Measurements from ENCODE around the gene MYRF.

The MYRF gene

DNA sequence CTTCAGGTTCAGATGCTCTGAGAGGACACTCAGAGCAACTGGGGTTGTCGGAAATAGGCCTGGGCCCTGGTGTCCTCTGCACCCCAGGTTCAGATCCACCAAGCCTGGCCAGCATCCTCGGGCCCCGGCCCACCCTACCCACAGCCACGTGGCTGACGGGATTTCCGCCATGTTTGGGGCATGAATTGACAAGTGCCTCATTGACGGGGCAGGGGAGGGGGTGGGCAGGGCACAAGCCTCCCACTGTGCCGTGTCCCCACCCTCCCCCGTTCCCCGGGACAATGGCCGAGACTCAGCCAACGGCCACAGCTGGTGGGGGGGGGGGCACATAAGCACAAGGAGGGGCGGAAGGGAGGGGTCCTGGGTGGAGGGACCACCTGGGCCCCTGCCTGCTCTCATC is 8.5 kb downstream of the MYRF start:
- DNase-seq (ENCODE audit: low spot score): peak; percentile 94

- DNase-seq (ENCODE audit: low spot score): no peak
Measured at GRCh38 chr11:61761440-61762222, 9.2 kb downstream of the MYRF start.

GRCh38 chr11:61762223-61762615 is 9.8 kb downstream of the MYRF start:
- DNase-seq (ENCODE audit: low spot score): no peak

- no peak for DNase-seq (ENCODE audit: low spot score)
Measured at GRCh38 chr11:61762798-61763197, 10.4 kb downstream of the MYRF start.

GRCh38 chr11:61763930-61764605 is 11.6 kb downstream of the MYRF start:
- DNase-seq (ENCODE audit: low spot score): no peak

GRCh38 chr11:61764606-61765260 is 12.3 kb downstream of the MYRF start:
- no peak for DNase-seq (ENCODE audit: low spot score)

- no peak for DNase-seq (ENCODE audit: low spot score)
Measured at GRCh38 chr11:61765550-61766253, 13.3 kb downstream of the MYRF start.

GRCh38 chr11:61766353-61766841 is 14.0 kb downstream of the MYRF start:
- no peak for DNase-seq (ENCODE audit: low spot score)

DNA sequence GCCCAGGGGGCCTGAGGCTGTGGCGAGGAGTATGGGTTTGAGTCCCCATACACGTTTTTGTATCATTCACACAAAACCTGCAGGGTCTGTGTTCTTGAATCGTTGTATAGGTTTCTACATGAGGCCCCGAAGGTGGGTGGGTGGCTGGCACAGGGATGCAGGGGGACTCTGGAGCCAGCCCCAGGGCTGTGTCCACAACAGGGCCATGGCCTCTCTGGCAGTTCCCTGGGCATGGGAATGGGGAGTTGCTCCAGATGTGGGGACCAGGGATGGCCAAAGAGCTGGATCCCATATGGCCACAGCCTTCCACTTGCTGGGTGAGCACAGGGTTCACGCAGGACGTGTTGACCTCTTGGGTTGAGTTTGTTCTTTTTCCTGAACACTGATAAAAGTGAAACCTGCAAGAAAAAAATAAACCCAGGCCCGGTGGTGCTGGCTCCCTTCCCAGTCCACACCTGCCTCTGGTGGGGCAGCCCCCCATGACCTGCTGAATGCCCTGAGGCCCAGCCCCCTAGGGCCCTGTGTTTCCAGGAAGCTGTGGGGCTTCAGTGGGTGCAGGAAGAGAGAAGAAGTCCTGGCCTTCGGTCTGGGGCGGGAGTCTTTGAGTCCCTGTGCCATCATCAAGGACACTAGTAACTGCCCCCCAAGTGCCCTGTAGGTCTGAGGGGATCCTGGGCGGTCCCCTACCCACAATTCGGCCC is 16.1 kb downstream of the MYRF start:
- DNase-seq (ENCODE audit: low spot score): no peak

- no peak for DNase-seq (ENCODE audit: low spot score)
Measured at GRCh38 chr11:61769169-61769920, 16.9 kb downstream of the MYRF start.

DNA sequence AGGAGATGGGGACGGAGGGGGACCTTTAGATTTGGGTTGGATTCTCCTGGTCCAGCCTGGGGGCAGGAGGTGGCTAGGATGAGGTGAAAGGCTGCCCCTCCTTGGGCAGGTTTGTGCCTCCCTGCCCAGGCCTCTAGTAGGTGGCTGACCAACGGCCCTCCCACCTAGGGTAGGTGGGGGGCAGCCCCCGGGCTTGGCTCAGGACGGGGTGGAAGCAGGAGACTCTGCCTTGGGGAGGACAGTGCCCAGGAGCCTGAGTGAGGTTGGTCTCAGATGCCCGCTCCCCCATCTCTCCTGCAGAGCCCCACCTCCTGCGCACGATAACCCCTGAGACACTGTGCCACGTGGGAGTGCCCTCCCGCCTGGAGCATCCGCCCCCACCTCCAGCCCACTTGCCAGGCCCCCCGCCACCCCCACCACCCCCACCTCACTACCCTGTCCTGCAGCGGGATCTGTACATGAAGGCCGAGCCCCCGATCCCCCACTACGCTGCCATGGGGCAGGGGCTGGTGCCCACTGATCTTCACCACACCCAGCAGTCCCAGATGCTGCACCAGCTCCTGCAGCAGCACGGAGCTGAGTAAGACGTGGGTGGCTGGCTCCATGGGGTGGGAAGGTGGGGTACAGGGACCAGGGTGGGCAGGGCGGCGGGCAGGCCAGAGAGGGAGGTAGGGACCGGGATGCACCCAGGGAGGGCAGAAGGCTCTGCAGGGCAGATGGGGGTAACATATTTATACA is 17.7 kb downstream of the MYRF start:
- DNase-seq (ENCODE audit: low spot score): no peak

- no peak for DNase-seq (ENCODE audit: low spot score)
Measured at GRCh38 chr11:61771195-61771894, 18.9 kb downstream of the MYRF start.

- DNase-seq (ENCODE audit: low spot score): no peak
Measured at GRCh38 chr11:61771985-61772455, 19.6 kb downstream of the MYRF start.

DNA sequence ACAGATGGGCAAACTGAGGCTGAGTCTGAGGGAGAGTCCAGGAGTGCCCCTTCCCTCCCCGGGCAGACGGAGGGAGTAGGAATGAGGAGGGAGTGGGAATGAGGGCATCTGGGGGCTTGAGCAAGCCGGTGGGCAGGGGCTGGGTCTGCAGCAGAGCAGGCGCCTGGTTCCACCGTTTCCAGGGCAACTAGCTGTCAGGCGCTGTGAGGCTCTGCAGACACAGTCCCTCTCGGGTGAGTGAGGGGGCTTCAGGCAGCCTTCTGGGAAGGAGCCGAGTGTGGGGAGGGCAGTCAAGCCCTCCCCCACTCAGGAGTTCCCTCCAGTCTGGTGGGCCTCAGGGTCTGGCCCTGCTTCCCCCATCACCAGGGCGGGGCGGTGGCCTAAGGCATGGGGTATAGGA is 20.9 kb downstream of the MYRF start:
- DNase-seq (ENCODE audit: low spot score): no peak

DNA sequence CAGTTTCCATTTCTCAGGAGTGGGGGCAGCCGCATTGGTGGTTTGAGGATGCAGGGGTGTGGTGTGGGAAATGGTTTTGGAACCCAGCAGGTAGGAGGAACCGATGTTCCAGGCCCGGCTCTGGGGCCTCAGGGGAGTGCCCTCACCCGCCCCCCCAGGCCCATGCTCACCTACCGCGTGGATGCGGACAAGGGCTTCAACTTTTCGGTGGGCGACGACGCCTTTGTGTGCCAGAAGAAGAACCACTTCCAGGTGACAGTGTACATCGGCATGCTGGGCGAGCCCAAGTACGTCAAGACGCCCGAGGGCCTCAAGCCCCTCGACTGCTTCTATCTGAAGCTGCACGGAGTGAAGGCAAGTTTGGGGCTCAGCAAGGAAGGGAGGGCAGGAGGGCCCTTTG is 21.4 kb downstream of the MYRF start:
- DNase-seq (ENCODE audit: low spot score): no peak

DNA sequence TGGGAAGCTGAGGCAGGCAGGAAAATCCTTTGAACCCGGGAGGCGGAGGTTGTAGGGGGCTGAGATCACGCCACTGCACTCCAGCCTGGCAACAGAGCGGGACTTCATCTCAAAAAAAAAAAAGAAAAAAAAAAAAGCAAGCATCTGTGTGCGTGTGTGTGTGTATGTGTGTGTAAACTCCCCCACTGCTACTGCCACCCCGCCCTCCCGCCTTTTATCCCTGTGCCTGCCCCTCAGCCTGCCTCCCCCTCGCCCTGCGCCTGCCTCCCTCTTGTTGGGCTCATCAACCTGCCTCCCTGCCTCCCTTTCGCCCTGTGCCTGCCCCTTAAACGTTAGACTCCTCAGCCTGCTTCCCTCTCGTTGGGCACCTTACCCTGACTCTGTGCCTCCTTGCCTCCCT is 22.0 kb downstream of the MYRF start:
- DNase-seq (ENCODE audit: low spot score): no peak

DNA sequence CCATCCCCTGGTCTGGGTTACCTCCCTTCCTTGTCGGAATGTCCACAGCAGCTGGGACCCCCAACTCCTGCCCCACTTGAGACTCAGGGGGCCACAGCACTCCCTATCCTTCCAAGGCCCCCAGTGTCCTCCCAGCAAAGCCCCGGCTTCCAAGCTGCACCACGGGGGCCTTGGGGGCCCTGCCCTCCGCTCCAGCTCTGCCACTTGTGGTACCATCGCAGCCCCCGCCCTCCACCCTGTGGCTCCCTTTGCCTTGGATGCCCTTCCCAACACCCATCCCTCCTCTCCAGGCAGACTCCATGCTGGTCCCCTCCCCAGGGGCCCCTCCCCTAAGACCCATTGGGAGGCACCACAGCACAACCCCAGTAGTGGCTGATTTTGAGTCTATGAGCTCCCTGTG is 22.7 kb downstream of the MYRF start:
- DNase-seq (ENCODE audit: low spot score): no peak

DNA sequence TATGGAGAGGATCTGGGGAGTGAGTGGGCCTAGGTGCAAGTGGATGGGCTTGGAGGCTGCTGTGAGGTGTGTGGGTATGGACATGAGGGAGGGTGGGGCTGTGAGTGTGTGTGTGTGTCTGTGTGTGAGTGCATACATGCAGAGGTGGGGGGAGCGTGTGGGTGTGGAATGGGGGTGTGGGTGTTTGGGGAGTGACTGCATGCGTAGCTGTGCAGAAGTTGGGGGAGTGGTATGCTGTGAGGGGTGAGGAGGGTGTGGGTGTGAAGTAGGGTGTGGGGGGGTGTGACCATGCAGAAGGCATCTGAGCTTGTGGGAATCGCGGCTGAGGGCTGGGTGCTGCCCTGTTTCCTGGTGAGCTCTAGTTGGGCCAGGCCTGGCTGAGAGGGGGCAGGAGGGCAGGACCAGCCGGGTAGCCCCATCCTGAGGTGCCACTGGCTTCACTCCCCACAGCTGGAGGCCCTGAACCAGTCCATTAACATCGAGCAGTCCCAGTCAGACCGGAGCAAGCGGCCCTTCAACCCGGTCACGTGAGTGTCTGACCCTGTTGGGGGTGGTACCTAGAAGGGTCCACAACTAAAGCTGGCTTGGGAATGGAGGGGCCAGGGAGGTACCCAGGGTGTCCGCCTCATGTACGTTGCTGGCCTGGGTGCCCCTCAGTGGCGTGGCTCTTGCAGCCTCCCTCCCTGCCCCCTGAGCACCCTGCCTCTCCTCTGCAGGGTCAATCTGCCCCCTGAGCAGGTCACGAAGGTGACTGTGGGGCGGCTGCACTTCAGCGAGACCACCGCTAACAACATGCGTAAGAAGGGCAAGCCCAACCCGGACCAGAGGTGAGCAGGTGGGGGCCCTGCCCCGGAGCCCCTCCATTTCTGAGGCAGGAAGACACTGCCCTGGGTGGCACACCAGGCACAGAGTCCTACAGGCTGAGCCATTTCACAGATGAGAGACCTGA is 23.4 kb downstream of the MYRF start:
- no peak for DNase-seq (ENCODE audit: low spot score)
